ENCODE measurements around the gene CD300LB.

CD300LB gene

DNA sequence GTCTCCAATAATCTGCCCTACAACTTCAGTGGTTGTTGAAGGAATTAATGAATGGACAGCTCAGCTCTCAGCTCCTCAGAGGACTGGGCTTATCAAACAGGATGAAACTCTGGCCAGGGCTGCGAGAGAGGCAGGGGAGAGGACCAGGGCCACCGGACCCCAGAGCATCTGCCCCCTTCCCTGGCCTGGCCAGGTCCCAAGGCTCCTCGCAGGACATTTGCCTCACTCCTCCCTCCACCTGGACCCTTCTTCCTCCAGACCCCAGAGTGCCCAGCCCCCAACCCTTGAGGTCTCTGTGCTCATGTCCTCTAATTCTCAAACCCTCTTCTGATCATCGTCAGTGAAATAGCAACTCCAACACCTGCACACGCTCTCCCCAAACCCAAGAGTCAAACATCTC is 10.9 kb upstream of the CD300LB start:
- Histone ChIP-seq H3K27ac (ENCODE audit: insufficient read depth, low read depth, low read length, poor library complexity, severe bottlenecking) (no peak overlapping the region), H3K9me3 (ENCODE audit: control insufficient read depth, low read length) (no peaks in the 10 kb centered on the region), H3K4me1 (ENCODE audit: control insufficient read depth, insufficient read depth, low read length) (no peaks in the 10 kb centered on the region), H3K4me3 (ENCODE audit: insufficient read depth, low read depth, low read length) (no peak overlapping the region), H3K27me3 (ENCODE audit: control insufficient read depth, insufficient read depth, low read length, poor library complexity, severe bottlenecking) (peaks cover 1% of the 10 kb centered on the region), H3K36me3 (ENCODE audit: control insufficient read depth, insufficient read depth, low read length) (no peaks in the 10 kb centered on the region)
- 90 to 93% methylated on average over 5 of the region's 5 CpGs for WGBS, 2 experiments

DNA sequence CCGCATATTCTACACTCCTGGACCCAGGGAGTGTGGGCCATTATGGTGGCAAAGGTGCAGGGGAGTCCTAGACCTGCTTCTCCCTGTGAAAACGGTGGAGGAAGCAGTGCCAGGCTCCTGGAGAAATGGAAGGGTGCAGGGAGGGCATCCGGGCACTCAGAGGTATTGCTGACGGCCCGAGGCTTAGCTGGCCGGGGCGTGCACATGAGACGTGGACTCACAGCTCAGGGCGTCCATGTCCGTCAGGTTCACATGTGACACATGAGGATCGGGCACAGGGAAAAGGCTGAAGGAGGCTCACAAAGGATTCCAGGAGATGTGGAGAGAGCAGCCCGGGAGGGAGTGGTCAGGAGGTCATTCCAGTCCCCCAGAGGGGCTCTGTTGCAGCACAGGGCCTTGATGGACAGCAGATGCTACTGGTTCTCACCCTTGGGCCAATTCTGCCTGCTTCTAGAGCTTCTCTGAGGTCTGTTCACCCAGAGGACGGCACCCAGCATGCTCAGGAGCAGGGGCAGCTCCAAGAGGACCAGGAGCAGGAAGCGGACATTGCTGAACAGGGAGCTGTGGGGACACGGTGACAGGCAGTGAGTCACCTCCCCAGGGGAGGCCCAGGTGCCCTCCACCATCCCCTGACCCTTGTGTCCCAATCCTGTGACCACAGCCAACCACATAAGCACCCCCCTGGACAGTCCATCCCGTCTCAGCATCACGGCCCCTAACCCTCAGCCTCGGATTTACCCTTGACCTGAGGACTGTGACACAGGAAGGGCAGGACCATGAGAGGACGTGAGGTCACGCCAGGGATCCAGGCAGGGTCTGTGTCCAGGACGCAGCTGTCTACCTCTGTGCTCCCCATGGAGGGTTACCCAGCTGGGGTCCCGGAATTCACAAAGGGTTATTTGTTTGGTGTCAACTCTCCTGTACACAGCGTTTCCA is 10.2 kb upstream of the CD300LB start:
- no peaks in the 10 kb centered on the region for H3K9me3 ChIP-seq (ENCODE audit: control insufficient read depth, low read length)
- no peaks in the 10 kb centered on the region for H3K4me1 ChIP-seq (ENCODE audit: control insufficient read depth, insufficient read depth, low read length)
- no peak overlapping the region for H3K27ac ChIP-seq (ENCODE audit: insufficient read depth, low read depth, low read length, poor library complexity, severe bottlenecking)
- WGBS, 2 experiments, result 89 to 93% methylated on average over 23 of the region's 23 CpGs
- no peak overlapping the region for H3K4me3 ChIP-seq (ENCODE audit: insufficient read depth, low read depth, low read length)
- H3K36me3 ChIP-seq (ENCODE audit: control insufficient read depth, insufficient read depth, low read length), result no peaks in the 10 kb centered on the region
- peaks cover 8% of the 10 kb centered on the region for H3K27me3 ChIP-seq (ENCODE audit: control insufficient read depth, insufficient read depth, low read length, poor library complexity, severe bottlenecking)

GRCh38 chr17:74539281-74539820 is 8.1 kb upstream of the CD300LB start:
- H3K36me3 ChIP-seq (ENCODE audit: control insufficient read depth, insufficient read depth, low read length), result no peaks in the 10 kb centered on the region
- H3K27ac ChIP-seq (ENCODE audit: insufficient read depth, low read depth, low read length, poor library complexity, severe bottlenecking), result no peak overlapping the region
- no peaks in the 10 kb centered on the region for H3K9me3 ChIP-seq (ENCODE audit: control insufficient read depth, low read length)
- no peak overlapping the region for H3K4me3 ChIP-seq (ENCODE audit: insufficient read depth, low read depth, low read length)
- H3K4me1 ChIP-seq (ENCODE audit: control insufficient read depth, insufficient read depth, low read length), result no peaks in the 10 kb centered on the region
- peaks cover 8% of the 10 kb centered on the region for H3K27me3 ChIP-seq (ENCODE audit: control insufficient read depth, insufficient read depth, low read length, poor library complexity, severe bottlenecking)
- 87% methylated on average over 10 of the region's 10 CpGs for WGBS, 2 experiments

- Histone ChIP-seq H3K9me3 (ENCODE audit: control insufficient read depth, low read length) (no peaks in the 10 kb centered on the region), H3K27me3 (ENCODE audit: control insufficient read depth, insufficient read depth, low read length, poor library complexity, severe bottlenecking) (peaks cover 8% of the 10 kb centered on the region), H3K36me3 (ENCODE audit: control insufficient read depth, insufficient read depth, low read length) (no peaks in the 10 kb centered on the region), H3K27ac (ENCODE audit: insufficient read depth, low read depth, low read length, poor library complexity, severe bottlenecking) (no peak overlapping the region), H3K4me1 (ENCODE audit: control insufficient read depth, insufficient read depth, low read length) (no peaks in the 10 kb centered on the region), H3K4me3 (ENCODE audit: insufficient read depth, low read depth, low read length) (no peak overlapping the region)
- WGBS, 2 experiments, result 84 to 90% methylated on average over 3 of the region's 3 CpGs
Observed at GRCh38 chr17:74536890-74537289, 5.6 kb upstream of the CD300LB start.

- no peaks in the 10 kb centered on the region for H3K36me3 ChIP-seq (ENCODE audit: control insufficient read depth, insufficient read depth, low read length)
- H3K27me3 ChIP-seq (ENCODE audit: control insufficient read depth, insufficient read depth, low read length, poor library complexity, severe bottlenecking), result peaks cover 7% of the 10 kb centered on the region
- H3K27ac ChIP-seq (ENCODE audit: insufficient read depth, low read depth, low read length, poor library complexity, severe bottlenecking), result no peak overlapping the region
- H3K4me1 ChIP-seq (ENCODE audit: control insufficient read depth, insufficient read depth, low read length), result no peaks in the 10 kb centered on the region
- no peak overlapping the region for H3K4me3 ChIP-seq (ENCODE audit: insufficient read depth, low read depth, low read length)
- no peaks in the 10 kb centered on the region for H3K9me3 ChIP-seq (ENCODE audit: control insufficient read depth, low read length)
- 73 to 74% methylated on average over 10 of the region's 10 CpGs for WGBS, 2 experiments
Observed at GRCh38 chr17:74532115-74532514, 840 bp upstream of the CD300LB start.

- H3K4me1 ChIP-seq (ENCODE audit: control insufficient read depth, insufficient read depth, low read length), result no peaks in the 10 kb centered on the region
- H3K36me3 ChIP-seq (ENCODE audit: control insufficient read depth, insufficient read depth, low read length), result no peaks in the 10 kb centered on the region
- WGBS, 2 experiments, result 87 to 94% methylated on average over 5 of the region's 5 CpGs
- no peak overlapping the region for H3K27ac ChIP-seq (ENCODE audit: insufficient read depth, low read depth, low read length, poor library complexity, severe bottlenecking)
- H3K27me3 ChIP-seq (ENCODE audit: control insufficient read depth, insufficient read depth, low read length, poor library complexity, severe bottlenecking), result no peaks in the 10 kb centered on the region
- H3K4me3 ChIP-seq (ENCODE audit: insufficient read depth, low read depth, low read length), result no peak overlapping the region
- no peaks in the 10 kb centered on the region for H3K9me3 ChIP-seq (ENCODE audit: control insufficient read depth, low read length)
Observed at GRCh38 chr17:74530831-74531150, 484 bp downstream of the CD300LB start.

- 79 to 85% methylated on average over 5 of the region's 5 CpGs for whole genome bisulfite sequencing, 2 experiments
- Histone ChIP-seq H3K27ac (ENCODE audit: insufficient read depth, low read depth, low read length, poor library complexity, severe bottlenecking) (no peak overlapping the region), H3K4me1 (ENCODE audit: control insufficient read depth, insufficient read depth, low read length) (no peaks in the 10 kb centered on the region), H3K27me3 (ENCODE audit: control insufficient read depth, insufficient read depth, low read length, poor library complexity, severe bottlenecking) (no peaks in the 10 kb centered on the region), H3K4me3 (ENCODE audit: insufficient read depth, low read depth, low read length) (no peak overlapping the region), H3K9me3 (ENCODE audit: control insufficient read depth, low read length) (no peaks in the 10 kb centered on the region), H3K36me3 (ENCODE audit: control insufficient read depth, insufficient read depth, low read length) (no peaks in the 10 kb centered on the region)
Observed at GRCh38 chr17:74529243-74529642, 2.0 kb downstream of the CD300LB start.

- Histone ChIP-seq H3K27ac (ENCODE audit: insufficient read depth, low read depth, low read length, poor library complexity, severe bottlenecking) (no peak overlapping the region), H3K27me3 (ENCODE audit: control insufficient read depth, insufficient read depth, low read length, poor library complexity, severe bottlenecking) (no peaks in the 10 kb centered on the region), H3K36me3 (ENCODE audit: control insufficient read depth, insufficient read depth, low read length) (no peaks in the 10 kb centered on the region), H3K4me3 (ENCODE audit: insufficient read depth, low read depth, low read length) (no peak overlapping the region), H3K4me1 (ENCODE audit: control insufficient read depth, insufficient read depth, low read length) (no peaks in the 10 kb centered on the region), H3K9me3 (ENCODE audit: control insufficient read depth, low read length) (no peaks in the 10 kb centered on the region)
- 90 to 91% methylated on average over 8 of the region's 8 CpGs for WGBS, 2 experiments
Observed at GRCh38 chr17:74528491-74529199, 2.6 kb downstream of the CD300LB start.

DNA sequence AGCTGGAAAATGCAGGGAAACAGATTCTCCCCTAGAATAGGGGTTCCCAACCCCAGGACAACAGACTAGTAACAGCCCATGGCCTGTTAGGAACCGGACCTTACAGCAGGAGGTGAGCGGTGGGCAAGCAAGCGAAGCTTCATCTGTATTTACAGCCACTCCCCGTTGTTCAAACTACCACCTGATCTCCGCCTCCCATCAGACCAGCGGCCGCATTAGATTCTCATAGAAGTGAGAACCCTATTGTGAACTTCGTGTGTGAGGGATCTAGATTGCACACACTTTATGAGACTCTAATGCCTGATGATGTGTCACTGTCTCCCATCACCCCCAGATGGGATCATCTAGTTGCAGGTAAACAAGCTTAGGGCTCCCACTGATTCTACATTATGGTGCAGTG is 3.5 kb downstream of the CD300LB start:
- Histone ChIP-seq H3K9me3 (ENCODE audit: control insufficient read depth, low read length) (no peaks in the 10 kb centered on the region), H3K4me1 (ENCODE audit: control insufficient read depth, insufficient read depth, low read length) (no peaks in the 10 kb centered on the region), H3K36me3 (ENCODE audit: control insufficient read depth, insufficient read depth, low read length) (no peaks in the 10 kb centered on the region), H3K4me3 (ENCODE audit: insufficient read depth, low read depth, low read length) (no peak overlapping the region), H3K27ac (ENCODE audit: insufficient read depth, low read depth, low read length, poor library complexity, severe bottlenecking) (no peak overlapping the region), H3K27me3 (ENCODE audit: control insufficient read depth, insufficient read depth, low read length, poor library complexity, severe bottlenecking) (no peaks in the 10 kb centered on the region)
- 94% methylated on average over 8 of the region's 8 CpGs for WGBS, 2 experiments

DNA sequence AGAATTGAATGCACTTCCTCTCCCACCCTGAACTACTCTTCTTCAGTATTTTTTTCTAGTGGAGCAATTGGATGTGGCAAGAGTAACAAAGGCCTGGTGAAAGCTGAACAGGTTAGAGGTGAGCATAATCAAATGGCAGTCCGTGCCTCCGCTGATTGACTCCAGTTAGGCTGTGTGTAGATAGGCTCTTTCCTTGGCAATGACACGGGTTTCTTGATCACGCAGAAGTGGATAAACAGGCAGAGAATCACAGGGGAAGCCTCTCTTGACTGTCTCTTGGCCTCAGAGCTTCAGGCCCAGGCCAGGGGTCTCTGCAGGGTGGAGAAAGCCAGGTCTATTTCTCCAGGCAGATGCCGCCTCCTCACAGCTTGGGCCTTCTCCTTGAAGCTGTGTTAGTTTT is 4.2 kb downstream of the CD300LB start:
- H3K27me3 ChIP-seq (ENCODE audit: control insufficient read depth, insufficient read depth, low read length, poor library complexity, severe bottlenecking), result no peaks in the 10 kb centered on the region
- no peak overlapping the region for H3K27ac ChIP-seq (ENCODE audit: insufficient read depth, low read depth, low read length, poor library complexity, severe bottlenecking)
- no peaks in the 10 kb centered on the region for H3K4me1 ChIP-seq (ENCODE audit: control insufficient read depth, insufficient read depth, low read length)
- WGBS, 2 experiments, result 92 to 93% methylated on average over 5 of the region's 5 CpGs
- H3K36me3 ChIP-seq (ENCODE audit: control insufficient read depth, insufficient read depth, low read length), result no peaks in the 10 kb centered on the region
- H3K9me3 ChIP-seq (ENCODE audit: control insufficient read depth, low read length), result no peaks in the 10 kb centered on the region
- H3K4me3 ChIP-seq (ENCODE audit: insufficient read depth, low read depth, low read length), result no peak overlapping the region

All from ectodermal cell (in vitro differentiated cells).